Kidney epithelial cell (primary cell): Measurements from ENCODE around the gene RNF14. TPM values are rescaled to one million over a fixed set of nuclear protein-coding genes. Genes with fewer than 3 reads are reported as not detected.

Experiments used
- DNase-seq: peaks from one replicate; pipeline ENCODE4 v3.0.0-alpha.2; 2010; ENCODE audit warnings: low read depth
- H3K27me3 ChIP-seq: 2 replicates; pipeline ENCODE4 v1.6.0; 2011; ENCODE audit warnings: low read length; ENCODE audit not compliant: control insufficient read depth, insufficient read depth
- H3K36me3 ChIP-seq: 2 replicates; pipeline ENCODE4 v1.5.1; 2011; ENCODE audit warnings: low read length; ENCODE audit not compliant: control insufficient read depth, insufficient read depth
- H3K4me3 ChIP-seq: 2 replicates; pipeline ENCODE4 v1.5.1; 2011; ENCODE audit warnings: low read depth, mild to moderate bottlenecking, control low read depth, low read length
- total RNA-seq: library from RNA; depleted of rRNA; stranded (reverse); fragments of >200 nt; gene quantifications from 2 replicates; pipeline ENCODE4 v1.2.3, GENCODE V29; 2015
- TF ChIP-seq, protein P1 (sequence below): IDR thresholded peaks from 2 replicates; pipeline ENCODE4 v1.5.1; 2011; ENCODE audit warnings: mild to moderate bottlenecking, moderate library complexity, low read length, control low read depth, inconsistent platforms; ENCODE audit not compliant: insufficient read depth, poor library complexity, severe bottlenecking

RNF14 gene
- total RNA-seq, 1 donor from 2014 or later, result 95.9 TPM

DNA sequence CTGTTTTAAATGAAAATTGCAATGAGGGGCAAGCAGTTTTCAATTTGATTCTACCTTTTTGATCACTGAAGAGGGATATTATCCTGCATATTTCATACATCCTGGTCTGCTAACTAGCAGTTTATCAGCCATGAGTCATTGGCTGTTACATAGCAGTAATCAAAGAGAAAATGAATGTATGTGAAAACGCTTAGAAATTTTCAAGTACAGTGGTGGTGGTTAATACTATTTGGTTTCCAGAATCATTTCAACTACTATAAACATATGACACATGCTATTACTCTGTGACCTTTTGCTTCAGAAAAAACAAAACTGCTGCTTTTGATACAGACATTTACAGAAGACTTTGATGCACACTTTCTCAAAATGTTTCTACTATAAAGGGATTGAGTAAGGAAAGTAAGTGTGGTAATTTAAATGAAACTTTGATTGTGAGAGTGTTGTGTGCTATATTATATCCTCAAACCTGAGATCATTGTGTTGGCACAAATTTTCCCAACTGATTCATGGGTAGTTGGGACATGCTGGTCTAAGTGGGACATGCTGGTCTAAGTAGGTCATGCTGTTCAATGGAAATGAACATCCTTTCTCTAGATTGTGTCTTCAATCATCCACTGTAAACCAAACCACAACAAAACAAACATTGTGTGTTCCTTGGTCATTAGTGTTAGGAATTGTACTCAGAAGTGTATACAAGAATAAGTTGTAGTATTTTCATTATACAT, 5.1 kb downstream of the RNF14 start:
- Histone ChIP-seq H3K4me3 (no peak overlapping the region), H3K36me3 (peaks cover 2% of the 10 kb centered on the region), H3K27me3 (no peaks in the 10 kb centered on the region)
- TF ChIP-seq, protein P1, sequence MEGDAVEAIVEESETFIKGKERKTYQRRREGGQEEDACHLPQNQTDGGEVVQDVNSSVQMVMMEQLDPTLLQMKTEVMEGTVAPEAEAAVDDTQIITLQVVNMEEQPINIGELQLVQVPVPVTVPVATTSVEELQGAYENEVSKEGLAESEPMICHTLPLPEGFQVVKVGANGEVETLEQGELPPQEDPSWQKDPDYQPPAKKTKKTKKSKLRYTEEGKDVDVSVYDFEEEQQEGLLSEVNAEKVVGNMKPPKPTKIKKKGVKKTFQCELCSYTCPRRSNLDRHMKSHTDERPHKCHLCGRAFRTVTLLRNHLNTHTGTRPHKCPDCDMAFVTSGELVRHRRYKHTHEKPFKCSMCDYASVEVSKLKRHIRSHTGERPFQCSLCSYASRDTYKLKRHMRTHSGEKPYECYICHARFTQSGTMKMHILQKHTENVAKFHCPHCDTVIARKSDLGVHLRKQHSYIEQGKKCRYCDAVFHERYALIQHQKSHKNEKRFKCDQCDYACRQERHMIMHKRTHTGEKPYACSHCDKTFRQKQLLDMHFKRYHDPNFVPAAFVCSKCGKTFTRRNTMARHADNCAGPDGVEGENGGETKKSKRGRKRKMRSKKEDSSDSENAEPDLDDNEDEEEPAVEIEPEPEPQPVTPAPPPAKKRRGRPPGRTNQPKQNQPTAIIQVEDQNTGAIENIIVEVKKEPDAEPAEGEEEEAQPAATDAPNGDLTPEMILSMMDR, result no peak
- no peak for DNase-seq

DNA sequence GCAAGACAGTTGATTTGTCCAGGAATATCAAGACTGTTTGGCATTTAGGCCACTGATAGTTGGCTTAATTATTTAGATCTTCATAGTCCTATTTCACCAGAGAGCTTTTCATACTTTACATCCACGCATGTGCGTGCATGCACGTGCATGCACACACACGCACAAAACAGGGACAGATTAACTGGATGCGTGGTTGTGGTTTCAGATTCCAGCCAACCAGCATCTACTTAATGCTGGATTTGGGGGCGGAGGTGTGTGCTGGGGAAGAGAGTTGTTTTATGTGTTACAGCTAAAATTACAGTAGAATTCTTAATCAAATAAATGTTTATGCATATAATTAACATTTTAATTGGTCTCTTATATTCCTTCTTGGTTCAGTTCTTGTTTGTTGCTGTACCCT, 7.3 kb downstream of the RNF14 start:
- Histone ChIP-seq H3K36me3 (peaks cover 2% of the 10 kb centered on the region), H3K4me3 (no peak overlapping the region), H3K27me3 (no peaks in the 10 kb centered on the region)
- no peak for DNase-seq
- TF ChIP-seq, protein P1, result no peak

DNA sequence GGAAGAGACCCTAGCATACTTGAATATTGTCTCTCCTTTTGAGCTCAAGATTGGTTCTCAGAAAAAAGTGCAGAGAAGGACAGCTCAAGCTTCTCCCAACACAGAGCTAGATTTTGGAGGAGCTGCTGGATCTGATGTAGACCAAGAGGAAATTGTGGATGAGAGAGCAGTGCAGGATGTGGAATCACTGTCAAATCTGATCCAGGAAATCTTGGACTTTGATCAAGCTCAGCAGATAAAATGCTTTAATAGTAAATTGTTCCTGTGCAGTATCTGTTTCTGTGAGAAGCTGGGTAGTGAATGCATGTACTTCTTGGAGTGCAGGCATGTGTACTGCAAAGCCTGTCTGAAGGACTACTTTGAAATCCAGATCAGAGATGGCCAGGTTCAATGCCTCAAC, 9.5 kb downstream of the RNF14 start:
- H3K4me3 ChIP-seq, result no peak overlapping the region
- H3K27me3 ChIP-seq, result no peaks in the 10 kb centered on the region
- TF ChIP-seq, protein P1, result no peak
- peaks cover 2% of the 10 kb centered on the region for H3K36me3 ChIP-seq
- DNase-seq, result no peak

DNA sequence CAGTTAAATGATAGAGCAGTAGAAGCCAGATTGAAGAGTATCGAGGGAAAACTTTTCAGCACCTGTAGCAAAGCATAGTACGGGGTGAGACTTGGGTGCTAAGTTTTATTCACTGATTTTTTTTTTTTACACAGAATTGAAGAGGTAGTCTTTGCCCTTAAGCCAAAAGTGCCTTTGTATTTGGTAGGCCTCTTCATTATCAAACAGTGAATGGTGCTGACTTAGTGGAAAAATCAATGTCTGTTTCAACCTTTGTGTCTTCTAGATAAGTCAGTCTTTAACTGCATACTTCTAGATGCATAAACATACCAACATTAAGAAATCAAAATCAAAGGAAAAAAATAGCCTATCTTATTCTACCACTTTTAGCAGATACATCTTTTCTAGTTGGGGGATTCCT, 13.7 kb downstream of the RNF14 start:
- Histone ChIP-seq H3K36me3 (peaks cover 2% of the 10 kb centered on the region), H3K27me3 (no peaks in the 10 kb centered on the region), H3K4me3 (no peak overlapping the region)
- no peak for DNase-seq
- TF ChIP-seq, protein P1, result no peak

DNA sequence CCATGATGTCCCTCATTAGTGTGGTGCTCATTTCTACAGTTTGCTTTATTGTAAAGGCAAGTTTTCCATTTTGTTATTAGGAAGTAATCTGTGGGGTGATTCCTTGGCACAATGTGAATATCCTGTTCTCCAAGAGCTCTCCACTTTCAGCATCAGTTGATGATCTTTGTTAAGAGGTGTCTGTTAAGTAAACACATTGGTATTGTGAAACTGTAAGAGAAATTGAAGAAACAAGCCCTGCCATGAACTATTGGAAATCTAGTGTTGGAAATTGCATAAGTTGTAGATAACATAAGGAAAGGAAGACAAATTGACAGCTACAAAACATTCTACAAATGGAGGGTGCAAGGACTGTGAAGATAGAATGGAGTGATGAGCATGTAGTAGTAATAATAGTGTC, 17.2 kb downstream of the RNF14 start:
- Histone ChIP-seq H3K36me3 (no peaks in the 10 kb centered on the region), H3K27me3 (no peaks in the 10 kb centered on the region), H3K4me3 (no peak overlapping the region)
- no peak for DNase-seq
- TF ChIP-seq, protein P1, result no peak

DNA sequence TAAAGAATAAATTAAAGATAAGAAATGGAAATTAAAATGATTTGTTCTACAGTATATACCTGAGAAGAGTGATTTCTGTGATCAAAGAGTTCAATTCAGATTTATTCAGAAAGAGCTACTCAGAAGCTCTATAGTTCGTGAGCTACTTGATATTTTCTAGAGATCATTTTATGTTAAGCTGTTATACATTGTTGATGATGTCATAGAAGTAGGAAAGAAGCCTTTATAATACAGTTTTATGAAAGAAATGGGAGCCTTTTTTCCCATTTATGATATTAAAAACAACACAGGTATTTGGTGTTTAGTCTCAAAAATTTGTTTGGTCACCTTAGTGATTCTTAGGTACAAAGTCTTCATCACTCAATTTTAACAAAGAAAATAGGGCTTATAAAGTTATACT, 20.8 kb downstream of the RNF14 start:
- no peaks in the 10 kb centered on the region for H3K36me3 ChIP-seq
- TF ChIP-seq, protein P1, result no peak
- no peaks in the 10 kb centered on the region for H3K27me3 ChIP-seq
- H3K4me3 ChIP-seq, result no peak overlapping the region
- no peak for DNase-seq
